ENCODE results near the gene ASIC4. TPM values are rescaled to one million over a fixed set of nuclear protein-coding genes. Genes with fewer than 3 reads are reported as not detected.

ASIC4 gene
- total RNA-seq, 1 experiment from 2014 or later, result 0.11 TPM

GRCh38 chr2:219480004-219480403 is 34.3 kb upstream of the ASIC4 start:
- Histone ChIP-seq H3K27me3 (ENCODE audit: low read length) (no peaks in the 10 kb centered on the region), H4K20me1 (ENCODE audit: low read length) (no peaks in the 10 kb centered on the region), H3K9me2 (replicated peaks; ENCODE audit: low read length) (no peaks in the 10 kb centered on the region), H3K9me3 (ENCODE audit: low read length) (no peaks in the 10 kb centered on the region), H3K27ac (ENCODE audit: low read length) (no peak overlapping the region), H3K36me3 (ENCODE audit: low read depth, low read length) (no peaks in the 10 kb centered on the region), H3K4me3 (ENCODE audit: low read length) (no peak overlapping the region), H2AFZ (ENCODE audit: low read length) (no peak overlapping the region), H3K4me1 (ENCODE audit: insufficient read depth, low read length) (0 out of 2 replicates have a peak, but pooled peaks cover 4% of the 10 kb centered on the region), H3K4me2 (ENCODE audit: low read length) (no peak overlapping the region), H3F3A (ENCODE audit: low read length, unreplicated experiment) (no peaks in the 10 kb centered on the region), H3K79me2 (ENCODE audit: low read length) (no peaks in the 10 kb centered on the region), H3K9ac (ENCODE audit: low read length) (no peak overlapping the region)
- ATAC-seq (no peak), DNase-seq (no peak)
- no peak for TF ChIP-seq EZH2 (IDR thresholded peaks at IDR 0.05; ENCODE audit: low read length, unreplicated experiment)
- TF ChIP-seq EZH2phosphoT487 (IDR thresholded peaks at IDR 0.05; ENCODE audit: borderline replicate concordance, low read length), result no peak
- TF ChIP-seq CTCF (conservative IDR thresholded peaks at IDR 0.05; ENCODE audit: low read depth, low read length), result no peak
- ChIA-PET POLR2A (ENCODE audit: unreplicated experiment) (no interaction called here), CTCF (no interaction called here)
- no TSS peak for BruUV-seq (replicated peaks)
- intact Hi-C loops (cut with micrococcal nuclease), result no loop called here

GRCh38 chr2:219482674-219483405 is 31.4 kb upstream of the ASIC4 start:
- H3K9me2 ChIP-seq (replicated peaks; ENCODE audit: low read length), result no peaks in the 10 kb centered on the region

More at GRCh38 chr2:219482674-219483405, 31.4 kb upstream of the ASIC4 start:
- Histone ChIP-seq H3K4me2 (ENCODE audit: low read length) (no peak overlapping the region), H3F3A (ENCODE audit: low read length, unreplicated experiment) (no peaks in the 10 kb centered on the region), H3K27me3 (ENCODE audit: low read length) (no peaks in the 10 kb centered on the region), H3K79me2 (ENCODE audit: low read length) (no peaks in the 10 kb centered on the region), H3K4me1 (ENCODE audit: insufficient read depth, low read length) (0 out of 2 replicates have a peak, but pooled peaks cover 4% of the 10 kb centered on the region), H3K4me3 (ENCODE audit: low read length) (no peak overlapping the region), H3K9me3 (ENCODE audit: low read length) (no peaks in the 10 kb centered on the region), H2AFZ (ENCODE audit: low read length) (no peak overlapping the region), H4K20me1 (ENCODE audit: low read length) (no peaks in the 10 kb centered on the region), H3K9ac (ENCODE audit: low read length) (no peak overlapping the region), H3K36me3 (ENCODE audit: low read depth, low read length) (no peaks in the 10 kb centered on the region), H3K27ac (ENCODE audit: low read length) (no peak overlapping the region)
- no peak for TF ChIP-seq CTCF (conservative IDR thresholded peaks at IDR 0.05; ENCODE audit: low read depth, low read length)
- TF ChIP-seq EZH2phosphoT487 (IDR thresholded peaks at IDR 0.05; ENCODE audit: borderline replicate concordance, low read length), result no peak
- TF ChIP-seq EZH2 (IDR thresholded peaks at IDR 0.05; ENCODE audit: low read length, unreplicated experiment), result no peak
- POLR2A ChIA-PET (ENCODE audit: unreplicated experiment), result interaction anchor here (0.6 kb wide), 1 partner anchor 81 kb away, joined by 4 read pairs; no protein-coding TSS in a partner anchor
- no TSS peak for BruUV-seq (replicated peaks)
- CTCF ChIA-PET, result interaction anchor here (1.0 kb wide), 1 partner anchor 13 kb away, joined by 4 read pairs; no protein-coding TSS in a partner anchor
- ATAC-seq (no peak), DNase-seq (no peak)
- intact Hi-C loops (cut with micrococcal nuclease), result no loop called here

Measured in PC-3 (cell line).